SHP77 treated with DMSO at 0.1 percent for 48 hours (cell line): ENCODE data around the gene IL2RA.
"Not testable (repeated sequence)": the region's sequence is repeated elsewhere in the genome, so short reads cannot be mapped to it uniquely, and the experiment has no call there.

Source experiments
- DNase-seq: peaks from one replicate; lab custom pipeline; 2025; lab: John Stamatoyannopoulos, UW

Gene IL2RA

GRCh38 chr10:5977471-5978229 is 84.5 kb downstream of the IL2RA start, which contains the start of gene IL15RA:
TSS of gene IL15RA (minus strand) at chr10:5977543. CDS start at chr10:5977492, 51 bp downstream.
- DNase-seq, result no peak

DNA sequence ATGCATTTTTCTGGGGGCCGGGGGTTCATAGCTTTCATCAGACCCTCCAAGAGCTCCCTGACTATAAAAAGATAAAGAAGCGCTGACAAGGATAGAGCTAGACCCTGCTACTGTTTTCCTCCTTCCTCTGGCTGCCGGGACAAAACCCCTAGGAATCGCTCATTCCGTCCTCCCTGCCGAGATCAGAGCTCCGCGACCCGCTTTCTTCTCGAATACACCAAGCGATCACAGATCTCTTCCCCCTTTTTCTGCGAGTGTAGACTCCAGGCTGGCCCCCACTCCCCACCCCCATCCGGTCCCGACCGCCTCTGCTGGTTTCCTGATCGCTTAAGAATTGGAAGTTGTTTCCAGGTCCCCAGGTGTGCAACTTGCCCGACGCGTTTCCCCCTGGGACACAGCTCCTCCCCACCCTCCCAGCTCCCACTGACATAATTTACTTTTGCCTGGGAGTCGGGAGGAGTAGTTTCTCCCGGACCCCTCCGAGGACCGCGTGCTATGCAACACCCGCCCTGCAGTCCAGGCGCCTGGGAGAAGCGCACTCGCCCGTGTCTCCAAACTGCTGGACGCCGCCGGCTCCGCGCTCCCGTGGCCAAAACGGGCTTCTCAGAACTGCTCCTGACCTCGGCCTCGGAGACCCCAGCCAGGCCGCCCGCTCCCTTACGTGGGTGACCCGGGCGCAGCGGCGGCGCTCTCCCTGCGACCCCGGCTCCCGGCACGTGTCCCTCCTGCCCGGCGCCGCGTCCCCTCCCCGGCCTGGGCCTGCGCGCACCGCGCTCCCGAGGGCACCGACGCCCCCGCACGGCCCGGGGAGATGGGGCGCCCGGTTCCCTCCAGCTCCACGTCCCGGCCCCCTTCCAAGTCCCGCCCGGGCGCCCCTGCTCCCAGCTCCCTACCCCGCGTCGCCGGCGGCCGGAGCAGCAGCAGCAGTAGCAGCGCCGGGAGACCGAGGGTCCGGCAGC is 85.4 kb downstream of the IL2RA start:
- no peak for DNase-seq

- DNase-seq, result no peak
Measured at GRCh38 chr10:5975641-5976473, 86.3 kb downstream of the IL2RA start.

GRCh38 chr10:5973069-5973468 is 89.1 kb downstream of the IL2RA start:
- DNase-seq, result no peak

GRCh38 chr10:5971886-5972285 is 90.3 kb downstream of the IL2RA start:
- DNase-seq, result no peak

DNA sequence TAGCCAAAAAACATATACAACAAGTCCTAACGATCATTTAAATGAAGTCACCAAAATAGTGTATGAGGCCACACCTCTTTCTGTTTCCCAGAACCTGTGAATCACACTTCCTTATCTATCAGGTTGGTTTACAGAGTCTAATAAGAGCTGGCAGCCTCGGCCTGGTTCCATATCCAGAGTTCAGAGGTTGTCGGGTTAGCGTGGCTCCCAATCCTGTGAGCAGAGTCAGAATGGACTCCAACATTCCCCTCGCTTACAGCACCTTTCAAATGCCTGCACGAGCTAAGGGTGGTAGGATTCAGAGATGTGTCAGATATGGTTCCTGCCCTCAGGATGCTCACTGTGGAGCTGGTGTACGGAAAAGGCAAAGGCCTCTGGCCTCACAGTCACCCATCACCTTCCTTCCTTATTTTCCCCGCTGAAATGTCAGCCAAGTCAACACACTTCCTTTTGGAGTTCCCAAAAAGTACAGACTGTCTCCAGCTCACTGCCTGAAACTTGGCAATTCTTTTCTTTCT is 90.8 kb downstream of the IL2RA start:
- DNase-seq, result no peak

- no peak for DNase-seq
Measured at GRCh38 chr10:5970527-5970926, 91.6 kb downstream of the IL2RA start.

DNA sequence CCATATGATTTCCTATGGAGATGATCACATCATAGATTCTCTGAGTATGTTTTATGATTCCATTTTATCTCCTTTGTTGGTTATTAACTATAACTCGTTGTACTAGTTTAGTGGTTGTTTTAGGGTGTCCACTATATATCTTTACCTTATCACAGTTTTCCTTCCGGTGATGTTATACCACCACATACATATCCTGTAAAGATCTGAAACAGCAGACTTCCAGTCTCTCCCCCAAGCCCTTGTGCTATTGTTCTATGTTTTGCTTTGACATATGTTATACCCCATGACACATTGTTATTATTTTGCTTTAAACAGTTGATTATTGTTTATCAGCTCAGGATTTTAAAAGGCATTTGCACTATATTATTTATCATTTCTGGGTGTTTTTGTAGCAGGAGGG is 92.1 kb downstream of the IL2RA start:
- DNase-seq, result no peak

DNA sequence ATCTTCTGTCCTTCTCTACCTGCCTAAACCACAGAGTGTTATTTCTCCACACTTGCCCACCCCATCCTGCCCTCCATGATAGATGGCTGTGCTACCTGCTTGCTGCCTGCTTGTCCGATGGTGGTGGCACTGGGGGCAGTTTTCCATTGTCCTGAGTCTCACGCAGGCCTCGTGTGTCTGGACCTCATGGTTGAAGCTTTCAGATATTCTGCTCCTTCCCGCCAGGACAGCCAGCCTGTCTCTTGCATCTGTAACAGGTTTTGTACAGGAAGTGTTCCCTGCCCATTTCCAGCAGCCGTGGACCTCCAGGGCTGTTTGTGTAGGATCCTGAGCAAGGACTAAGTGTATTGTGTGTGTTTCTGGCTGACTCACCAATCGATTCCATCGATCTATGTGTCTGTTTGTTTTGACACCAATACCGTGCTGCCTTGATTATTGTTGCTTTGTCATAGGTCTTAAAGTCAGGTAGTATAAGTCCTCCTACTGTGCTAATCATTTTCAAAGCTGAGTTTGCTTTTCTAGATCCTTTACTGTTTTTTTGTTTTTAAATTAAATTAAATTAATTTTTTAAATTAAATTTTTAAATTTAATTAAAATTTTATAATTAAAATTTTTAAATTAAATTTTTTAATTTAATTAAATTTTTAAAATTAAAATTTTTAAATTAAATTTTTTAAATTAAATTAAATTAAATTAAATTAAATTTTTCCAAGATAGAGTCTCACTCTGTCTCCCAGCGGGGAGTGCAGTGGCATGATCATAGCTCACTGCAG is 93.3 kb downstream of the IL2RA start:
- DNase-seq, result no peak

DNA sequence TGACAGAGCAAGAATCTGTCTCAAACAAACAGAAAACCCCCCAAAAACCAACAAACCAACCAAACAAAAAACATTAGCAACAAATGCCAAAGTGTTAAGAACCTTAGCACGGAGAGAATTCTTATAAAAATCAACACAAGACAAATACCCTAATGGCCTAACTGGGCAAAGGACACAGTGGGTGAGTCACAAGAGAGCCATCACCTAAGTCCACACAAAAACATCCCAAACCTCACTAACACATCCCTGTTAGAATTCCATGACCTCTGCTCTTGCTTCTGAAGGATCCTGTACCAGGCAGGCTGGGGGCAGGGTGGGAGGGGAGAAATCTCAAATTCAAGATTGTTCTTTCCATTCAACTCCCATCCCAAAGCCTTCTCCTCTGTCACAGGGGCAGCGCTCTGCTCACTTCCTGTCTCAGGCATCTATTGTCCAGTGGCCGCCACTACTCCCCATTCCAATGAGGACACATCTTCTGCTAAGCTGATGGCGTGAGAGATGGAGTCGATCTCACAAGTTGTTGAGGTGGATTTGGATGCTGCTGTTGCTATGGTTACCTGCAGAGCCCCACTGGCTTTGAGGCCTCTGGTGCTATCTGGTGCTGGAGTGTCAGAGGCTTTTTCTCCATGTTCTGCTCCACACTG is 94.0 kb downstream of the IL2RA start:
- DNase-seq, result no peak

DNA sequence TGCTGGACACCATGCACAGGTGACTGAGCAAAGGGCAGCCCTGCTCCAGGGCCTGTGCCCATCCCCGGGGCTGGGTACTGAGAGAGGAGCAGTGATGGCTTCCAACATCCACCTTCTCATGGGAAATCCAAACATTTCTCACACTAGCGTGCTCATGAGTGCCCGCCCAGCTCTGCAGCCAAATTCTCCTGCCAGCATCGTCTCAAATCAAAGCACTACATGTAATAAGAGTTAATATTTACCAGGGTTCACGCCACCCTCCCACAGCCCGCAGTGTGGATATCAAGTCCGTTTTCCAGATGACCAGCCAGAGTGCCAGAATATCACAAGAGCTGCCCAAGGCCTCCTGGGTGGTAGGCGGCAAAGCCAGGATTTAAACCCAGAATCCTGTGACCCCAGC is 96.9 kb downstream of the IL2RA start:
- no peak for DNase-seq

DNA sequence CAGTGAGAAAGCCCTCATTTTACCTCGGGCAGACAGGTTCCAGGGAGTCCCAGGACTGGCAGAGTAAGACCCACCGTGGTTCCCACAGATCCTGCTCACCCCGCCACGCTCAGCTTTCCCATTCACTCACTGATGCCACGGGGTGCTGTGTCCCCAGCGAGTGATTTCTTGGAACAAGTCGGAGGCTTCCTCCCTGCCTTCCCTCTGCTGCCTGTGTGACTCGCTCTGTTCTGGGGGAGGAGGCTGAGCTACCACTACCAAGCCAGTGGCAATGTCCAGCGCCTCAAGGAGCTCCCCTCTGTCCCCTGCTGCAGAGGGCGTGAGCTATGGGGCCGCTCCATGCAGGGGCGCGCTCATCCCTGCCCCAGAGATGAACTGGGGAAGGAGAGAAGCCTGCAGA is 97.4 kb downstream of the IL2RA start:
- no peak for DNase-seq

GRCh38 chr10:5963591-5963990 is 98.6 kb downstream of the IL2RA start:
- no peak for DNase-seq

- no peak for DNase-seq
Measured at GRCh38 chr10:5963071-5963470, 99.1 kb downstream of the IL2RA start.

DNA sequence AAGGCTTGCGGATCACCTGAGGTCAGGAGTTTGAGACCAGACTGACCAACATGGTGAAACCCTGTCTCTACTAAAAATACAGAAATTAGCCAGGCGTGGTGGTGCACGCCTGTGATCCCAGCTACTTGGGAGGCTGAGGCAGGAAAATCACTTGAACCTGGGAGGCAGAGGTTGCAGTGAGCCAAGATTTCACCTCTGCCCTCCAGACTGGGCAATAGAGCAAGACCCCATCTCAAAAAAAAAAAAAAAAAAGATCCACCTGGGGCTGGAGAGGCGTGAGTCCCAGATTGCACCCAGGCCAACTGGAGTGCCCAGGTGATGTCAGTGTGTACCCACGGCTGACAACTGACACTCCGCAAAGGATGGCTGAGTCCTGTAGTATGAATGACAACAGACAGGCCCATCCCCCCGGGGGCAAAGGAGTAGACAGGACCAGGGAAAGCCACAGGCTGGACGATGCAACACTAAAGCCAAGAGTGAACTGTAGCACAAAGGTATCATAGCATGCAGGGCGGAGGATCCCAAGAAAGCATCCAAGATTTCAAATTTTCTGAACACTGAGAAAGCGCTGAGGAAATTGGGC is 99.7 kb downstream of the IL2RA start:
- DNase-seq, result not testable (repeated sequence)

- no peak for DNase-seq
Measured at GRCh38 chr10:5961405-5962100, 100.6 kb downstream of the IL2RA start.

GRCh38 chr10:5960973-5961275 is 101.2 kb downstream of the IL2RA start:
- not testable (repeated sequence) for DNase-seq
